GM06990 (cell line): ENCODE measurements around the gene FGD3.

ENCODE experiments used
- DNase-seq: peaks from one replicate; pipeline ENCODE4 v3.0.0-alpha.2; 2011; ENCODE audit not compliant: insufficient read length; ENCODE audit errors: extremely low read depth
- H3K27me3 ChIP-seq: replicated peaks from 2 replicates; pipeline ENCODE4 v1.6.0; 2011; ENCODE audit warnings: low read length; ENCODE audit not compliant: control insufficient read depth, insufficient read depth
- H3K36me3 ChIP-seq: 2 replicates; pipeline ENCODE4 v1.5.1; 2011; ENCODE audit warnings: low read length; ENCODE audit not compliant: control insufficient read depth, insufficient read depth
- H3K4me3 ChIP-seq: replicated peaks from 2 replicates; pipeline ENCODE4 v1.5.1; 2011; ENCODE audit warnings: low read depth, mild to moderate bottlenecking, control low read depth, low read length
- TF ChIP-seq, protein P1 (sequence below): IDR thresholded peaks from 2 replicates; pipeline ENCODE4 v1.5.1; 2011; ENCODE audit warnings: low read length, control low read depth, mild to moderate bottlenecking, inconsistent platforms; ENCODE audit not compliant: insufficient read depth, poor library complexity, severe bottlenecking

Gene FGD3

DNA sequence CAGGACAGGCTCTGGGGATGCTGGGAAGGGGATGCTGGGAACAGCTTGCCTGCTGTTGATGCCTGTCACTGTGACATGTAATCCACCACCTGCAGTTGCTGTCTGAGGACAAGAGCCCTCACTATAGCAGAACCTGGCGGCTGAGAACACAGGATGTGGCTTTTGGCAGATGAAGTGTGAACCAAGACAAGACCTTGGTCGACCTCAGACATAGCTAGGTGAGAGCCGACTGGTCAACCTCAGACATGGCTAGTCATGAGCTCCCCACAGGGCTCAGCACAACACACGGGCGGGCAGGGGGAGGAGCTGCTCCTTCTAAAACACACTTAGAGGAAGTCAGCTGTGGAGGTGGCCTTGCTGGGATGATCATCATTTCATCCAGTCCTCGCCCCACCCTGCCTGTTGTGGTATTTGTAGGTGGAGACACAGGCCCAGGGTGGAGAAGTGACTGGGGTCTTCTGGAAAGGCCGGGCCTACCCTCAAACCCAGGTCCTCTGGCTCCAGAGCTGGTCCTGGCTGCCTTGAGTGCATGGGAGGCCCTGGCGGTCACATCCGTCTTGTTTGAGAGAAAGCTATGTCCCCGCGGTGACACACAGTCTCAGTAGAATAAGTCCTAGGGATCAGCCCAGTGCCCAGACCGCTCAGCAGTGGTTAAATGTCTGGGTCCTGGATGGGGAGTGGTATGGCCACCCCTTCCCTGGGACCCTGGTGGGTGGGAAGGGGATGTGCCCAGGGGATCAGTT, 117.2 kb downstream of the FGD3 start:
- Histone ChIP-seq H3K4me3 (peak overlapping the region; percentile 42), H3K27me3 (no peaks in the 10 kb centered on the region), H3K36me3 (peaks cover 1% of the 10 kb centered on the region; the same call in 1 of the 2 replicates)
- peak; percentile 83 for DNase-seq
- TF ChIP-seq, protein P1, sequence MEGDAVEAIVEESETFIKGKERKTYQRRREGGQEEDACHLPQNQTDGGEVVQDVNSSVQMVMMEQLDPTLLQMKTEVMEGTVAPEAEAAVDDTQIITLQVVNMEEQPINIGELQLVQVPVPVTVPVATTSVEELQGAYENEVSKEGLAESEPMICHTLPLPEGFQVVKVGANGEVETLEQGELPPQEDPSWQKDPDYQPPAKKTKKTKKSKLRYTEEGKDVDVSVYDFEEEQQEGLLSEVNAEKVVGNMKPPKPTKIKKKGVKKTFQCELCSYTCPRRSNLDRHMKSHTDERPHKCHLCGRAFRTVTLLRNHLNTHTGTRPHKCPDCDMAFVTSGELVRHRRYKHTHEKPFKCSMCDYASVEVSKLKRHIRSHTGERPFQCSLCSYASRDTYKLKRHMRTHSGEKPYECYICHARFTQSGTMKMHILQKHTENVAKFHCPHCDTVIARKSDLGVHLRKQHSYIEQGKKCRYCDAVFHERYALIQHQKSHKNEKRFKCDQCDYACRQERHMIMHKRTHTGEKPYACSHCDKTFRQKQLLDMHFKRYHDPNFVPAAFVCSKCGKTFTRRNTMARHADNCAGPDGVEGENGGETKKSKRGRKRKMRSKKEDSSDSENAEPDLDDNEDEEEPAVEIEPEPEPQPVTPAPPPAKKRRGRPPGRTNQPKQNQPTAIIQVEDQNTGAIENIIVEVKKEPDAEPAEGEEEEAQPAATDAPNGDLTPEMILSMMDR, result no peak

DNA sequence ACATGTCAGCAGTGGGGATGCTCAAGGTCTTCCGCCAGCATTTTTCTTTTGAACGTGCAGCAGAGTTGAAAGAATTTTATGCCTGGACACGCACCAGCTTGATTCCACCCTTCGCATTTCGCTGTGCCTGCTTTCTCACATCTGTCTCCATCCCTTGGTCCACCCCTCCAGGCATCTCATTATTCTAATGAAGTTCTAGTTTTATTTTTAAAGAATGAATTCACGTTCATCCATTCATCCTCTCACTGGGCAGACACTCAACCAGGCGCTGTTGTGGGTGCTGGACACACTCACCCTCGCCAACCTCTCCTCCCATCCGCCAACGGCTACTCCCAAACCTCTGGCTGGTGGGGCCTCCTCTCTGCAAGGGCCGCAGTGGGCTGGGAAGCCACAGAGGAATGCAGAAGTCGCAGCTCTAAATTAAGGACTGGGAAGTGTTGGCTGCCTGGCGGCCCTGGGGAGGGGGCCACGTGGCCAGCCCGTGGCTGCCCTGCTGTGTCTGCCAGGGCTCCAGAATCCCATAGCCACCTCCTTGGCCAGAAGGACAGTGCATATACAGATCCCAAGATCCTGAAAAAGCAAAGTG, 117.9 kb downstream of the FGD3 start:
- Histone ChIP-seq H3K4me3 (no peak overlapping the region), H3K36me3 (peaks cover 1% of the 10 kb centered on the region; the same call in 1 of the 2 replicates), H3K27me3 (no peaks in the 10 kb centered on the region)
- TF ChIP-seq, protein P1, result no peak
- no peak for DNase-seq

DNA sequence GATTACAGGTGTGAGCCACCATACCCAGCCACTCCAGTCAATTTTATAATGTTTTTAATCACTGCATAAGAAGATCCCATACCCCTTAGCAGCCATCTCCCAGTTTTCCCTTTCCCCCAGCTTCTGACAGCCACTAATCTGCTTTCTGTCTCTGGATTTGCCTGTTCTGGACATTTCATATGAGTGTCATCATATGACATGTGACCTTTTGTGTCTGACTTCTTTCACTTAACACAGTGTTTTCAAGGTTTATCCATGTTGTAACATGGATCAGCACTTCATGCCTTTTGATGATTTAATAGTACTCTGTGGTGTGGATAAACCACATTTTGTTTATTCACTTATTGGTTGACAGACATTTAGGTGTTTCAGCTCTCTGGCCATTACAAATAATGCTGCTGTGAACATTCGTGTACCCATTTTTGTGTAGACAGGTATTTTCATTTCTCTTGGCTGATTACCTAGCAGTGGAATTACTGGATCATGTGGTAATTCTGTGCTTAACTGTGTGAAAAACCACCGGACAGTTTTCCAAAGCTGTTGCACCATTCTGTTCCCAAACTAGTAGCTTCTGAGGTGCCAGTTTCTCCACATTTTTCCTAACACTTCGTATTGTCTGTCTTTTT, 119.8 kb downstream of the FGD3 start:
- peaks cover 4% of the 10 kb centered on the region for H3K36me3 ChIP-seq
- TF ChIP-seq, protein P1, result no peak
- no peaks in the 10 kb centered on the region for H3K27me3 ChIP-seq
- no peak for DNase-seq
- H3K4me3 ChIP-seq, result no peak overlapping the region

DNA sequence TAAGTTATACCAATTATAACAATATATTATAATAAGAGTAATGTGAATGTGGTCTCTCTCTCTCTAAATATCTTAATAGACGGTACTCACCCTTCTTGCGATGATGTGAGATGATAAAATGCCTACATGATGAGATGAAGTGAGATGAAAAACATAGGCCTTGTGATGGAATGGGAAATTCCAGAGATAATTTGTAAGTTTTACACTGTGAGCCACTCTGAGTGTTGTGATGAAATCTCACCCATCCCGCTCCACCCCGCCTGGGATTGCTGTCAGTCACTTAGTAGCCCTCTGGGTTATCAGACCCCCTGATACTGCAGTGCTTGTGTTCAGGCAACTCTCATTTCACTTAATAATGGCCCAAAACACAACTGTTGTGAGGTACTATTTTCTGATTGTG, 121.6 kb downstream of the FGD3 start:
- H3K4me3 ChIP-seq, result no peak overlapping the region
- H3K36me3 ChIP-seq, result peaks cover 4% of the 10 kb centered on the region
- DNase-seq, result no peak
- no peaks in the 10 kb centered on the region for H3K27me3 ChIP-seq
- TF ChIP-seq, protein P1, result no peak

DNA sequence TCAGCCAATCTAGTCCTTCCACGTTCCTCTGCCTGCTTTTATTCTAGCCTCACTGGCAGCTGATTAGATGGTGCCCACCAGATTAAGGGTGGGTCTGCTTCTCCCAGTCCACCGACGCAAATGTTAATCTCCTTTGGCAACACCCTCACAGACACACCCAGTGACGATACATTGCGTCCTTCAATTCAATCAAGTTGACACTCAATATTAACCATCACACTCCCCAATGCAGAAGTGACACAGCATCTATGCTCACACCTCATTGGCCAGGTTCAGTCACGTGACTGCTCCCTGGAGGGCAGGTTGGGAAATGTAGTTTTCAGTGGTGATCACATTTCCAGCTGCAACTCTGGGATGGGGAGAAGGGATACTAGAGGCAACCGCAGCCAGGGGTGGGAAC, 124.1 kb downstream of the FGD3 start:
- TF ChIP-seq, protein P1, result no peak
- DNase-seq, result no peak
- Histone ChIP-seq H3K36me3 (peaks cover 3% of the 10 kb centered on the region), H3K4me3 (no peak overlapping the region), H3K27me3 (no peaks in the 10 kb centered on the region)
